Peyer's patch (tissue), 4 donors: ENCODE results near the gene PLAAT5. TPM values are rescaled to one million over a fixed set of nuclear protein-coding genes. Genes with fewer than 3 reads are reported as not detected.
"Not testable (repeated sequence)": the region's sequence is repeated elsewhere in the genome, so short reads cannot be mapped to it uniquely, and the experiment has no call there.

Experiments
- DNase-seq, 3 donors: peaks; one replicate each; pipeline ENCODE4 v3.0.0-alpha.2; 2017 to 2019
- H3K27ac ChIP-seq, 4 donors: fragments of 200-600 bp; sonication (generic); one replicate each; pipeline ENCODE4 v1.5.1; 2016 to 2019
- H3K27me3 ChIP-seq, 2 donors: fragments of 200-600 bp; sonication (generic); one replicate each; pipeline ENCODE4 v1.5.1; 2019
- H3K36me3 ChIP-seq, 3 donors: fragments of 200-600 bp; sonication (generic); one replicate each; pipeline ENCODE4 v1.5.1; 2016 to 2019
- H3K4me1 ChIP-seq, 4 donors: fragments of 200-600 bp; sonication (generic); one replicate each; pipeline ENCODE4 v1.5.1; 2016 to 2019
- H3K4me3 ChIP-seq, 4 donors: fragments of 200-600 bp; sonication (generic); 1 replicate in 3 of 4; 2 replicates in 1 of 4; pipeline ENCODE4 v1.5.1; 2016 to 2019; ENCODE audit warnings: mild to moderate bottlenecking in 1 of 4
- H3K9me3 ChIP-seq, 4 donors: fragments of 200-600 bp; sonication (generic); one replicate each; pipeline ENCODE4 v1.5.1; 2016 to 2019; ENCODE audit warnings: mild to moderate bottlenecking in 1 of 4
- POLR2A ChIP-seq, 2 donors: fragments of 450-650 bp; IDR thresholded peaks; one replicate each; pipeline ENCODE4 v1.5.1; 2017; ENCODE audit warnings: antibody characterized with exemption in 2 of 2, mild to moderate bottlenecking in 2 of 2, moderate library complexity in 2 of 2
- total RNA-seq, 4 donors: library from RNA; depleted of rRNA; stranded (reverse); fragments of >200 nt; gene quantifications; one replicate each; pipeline ENCODE4 v1.1.0, GENCODE V29; 2016
- TF ChIP-seq, protein P1 (sequence below), 6 experiments: fragments of 450-650 bp in 4 of 6; fragments of 200-600 bp in 2 of 6; sonication (generic) in 1 of 6; IDR thresholded peaks; one replicate each; pipeline ENCODE4 v1.5.1; 2017 to 2019; ENCODE audit warnings: antibody characterized with exemption in 6 of 6, mild to moderate bottlenecking in 3 of 6, moderate library complexity in 1 of 6

The PLAAT5 gene
- total RNA-seq, 4 donors from 2014 or later, result 0.67 to 3.3 TPM; not detected in 2

GRCh38 chr11:63528156-63528555 is 37.2 kb upstream of the PLAAT5 start:
- not testable (repeated sequence) for H3K9me3 ChIP-seq, H3K4me3 ChIP-seq, DNase-seq, H3K36me3 ChIP-seq, H3K27me3 ChIP-seq, H3K27ac ChIP-seq
- peaks cover 0 to 14% (median 0%) of the 10 kb centered on the region in 4 donors for H3K4me1 ChIP-seq

GRCh38 chr11:63527667-63528066 is 36.7 kb upstream of the PLAAT5 start:
- TF ChIP-seq, protein P1, sequence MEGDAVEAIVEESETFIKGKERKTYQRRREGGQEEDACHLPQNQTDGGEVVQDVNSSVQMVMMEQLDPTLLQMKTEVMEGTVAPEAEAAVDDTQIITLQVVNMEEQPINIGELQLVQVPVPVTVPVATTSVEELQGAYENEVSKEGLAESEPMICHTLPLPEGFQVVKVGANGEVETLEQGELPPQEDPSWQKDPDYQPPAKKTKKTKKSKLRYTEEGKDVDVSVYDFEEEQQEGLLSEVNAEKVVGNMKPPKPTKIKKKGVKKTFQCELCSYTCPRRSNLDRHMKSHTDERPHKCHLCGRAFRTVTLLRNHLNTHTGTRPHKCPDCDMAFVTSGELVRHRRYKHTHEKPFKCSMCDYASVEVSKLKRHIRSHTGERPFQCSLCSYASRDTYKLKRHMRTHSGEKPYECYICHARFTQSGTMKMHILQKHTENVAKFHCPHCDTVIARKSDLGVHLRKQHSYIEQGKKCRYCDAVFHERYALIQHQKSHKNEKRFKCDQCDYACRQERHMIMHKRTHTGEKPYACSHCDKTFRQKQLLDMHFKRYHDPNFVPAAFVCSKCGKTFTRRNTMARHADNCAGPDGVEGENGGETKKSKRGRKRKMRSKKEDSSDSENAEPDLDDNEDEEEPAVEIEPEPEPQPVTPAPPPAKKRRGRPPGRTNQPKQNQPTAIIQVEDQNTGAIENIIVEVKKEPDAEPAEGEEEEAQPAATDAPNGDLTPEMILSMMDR (IDR thresholded peaks at IDR 0.05), result no peak
- TF ChIP-seq POLR2A (IDR thresholded peaks at IDR 0.05), result no peak

GRCh38 chr11:63523151-63523550 is 32.2 kb upstream of the PLAAT5 start:
- Histone ChIP-seq H3K27me3 (no peaks in the 10 kb centered on the region), H3K4me3 (no peak overlapping the region), H3K9me3 (no peaks in the 10 kb centered on the region), H3K4me1 (no peaks in the 10 kb centered on the region), H3K27ac (no peak overlapping the region), H3K36me3 (no peaks in the 10 kb centered on the region)
- TF ChIP-seq, protein P1 (IDR thresholded peaks at IDR 0.05), result no peak
- TF ChIP-seq POLR2A (IDR thresholded peaks at IDR 0.05), result no peak
- no peak for DNase-seq

More at GRCh38 chr11:63527667-63528066, 36.7 kb upstream of the PLAAT5 start:
- Histone ChIP-seq H3K4me1 (peaks cover 0 to 14% (median 0%) of the 10 kb centered on the region in 4 donors), H3K27me3 (no peaks in the 10 kb centered on the region), H3K9me3 (no peaks in the 10 kb centered on the region), H3K36me3 (no peaks in the 10 kb centered on the region), H3K4me3 (no peak overlapping the region), H3K27ac (no peak overlapping the region)
- DNase-seq, result no peak

GRCh38 chr11:63521896-63522295 is 30.9 kb upstream of the PLAAT5 start:
- Histone ChIP-seq H3K27me3 (no peaks in the 10 kb centered on the region), H3K4me1 (no peaks in the 10 kb centered on the region), H3K27ac (no peak overlapping the region), H3K4me3 (no peak overlapping the region), H3K9me3 (no peaks in the 10 kb centered on the region), H3K36me3 (no peaks in the 10 kb centered on the region)
- TF ChIP-seq, protein P1 (IDR thresholded peaks at IDR 0.05), result no peak
- TF ChIP-seq POLR2A (IDR thresholded peaks at IDR 0.05), result no peak
- DNase-seq, result no peak

GRCh38 chr11:63520606-63521170 is 29.7 kb upstream of the PLAAT5 start:
- TF ChIP-seq, protein P1 (IDR thresholded peaks at IDR 0.05), result no peak
- TF ChIP-seq POLR2A (IDR thresholded peaks at IDR 0.05), result no peak
- H3K9me3 ChIP-seq, result no peaks in the 10 kb centered on the region
- H3K36me3 ChIP-seq, result no peaks in the 10 kb centered on the region
- no peak overlapping the region for H3K27ac ChIP-seq
- H3K4me3 ChIP-seq, result no peak overlapping the region
- no peaks in the 10 kb centered on the region for H3K27me3 ChIP-seq
- DNase-seq, result no peak
- no peaks in the 10 kb centered on the region for H3K4me1 ChIP-seq

DNA sequence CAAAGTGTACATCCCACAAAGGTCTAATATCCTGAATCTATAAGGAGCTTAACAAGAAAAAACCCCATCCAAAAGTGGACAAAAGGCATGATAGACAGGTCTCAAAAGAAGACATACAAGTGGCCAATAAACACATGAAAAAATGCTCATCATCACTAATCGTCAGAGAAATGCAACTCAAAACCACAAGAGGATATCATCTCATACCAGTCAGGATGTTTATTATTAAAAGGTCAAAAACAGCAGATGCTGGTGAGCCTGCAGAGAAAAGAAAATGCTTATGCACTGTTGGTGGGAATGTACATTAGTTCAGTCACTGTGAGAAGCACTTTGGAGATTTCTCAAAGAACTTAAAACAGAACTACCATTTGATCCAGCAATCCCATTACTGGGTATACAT is 27.6 kb upstream of the PLAAT5 start:
- no peaks in the 10 kb centered on the region for H3K9me3 ChIP-seq
- no peaks in the 10 kb centered on the region for H3K4me1 ChIP-seq
- H3K36me3 ChIP-seq, result no peaks in the 10 kb centered on the region
- H3K27ac ChIP-seq, result peak overlapping the region in 2 of 4 donors; percentile 2 to 29
- no peaks in the 10 kb centered on the region for H3K27me3 ChIP-seq
- TF ChIP-seq POLR2A (IDR thresholded peaks at IDR 0.05), result no peak
- TF ChIP-seq, protein P1 (IDR thresholded peaks at IDR 0.05), result no peak
- no peak for DNase-seq
- H3K4me3 ChIP-seq, result no peak overlapping the region
